GM15510 (cell line): ENCODE results near the gene DCUN1D5.

Source experiments
- POLR2A ChIP-seq: IDR thresholded peaks from 3 replicates; pipeline ENCODE4 v1.6.1; 2011; ENCODE audit warnings: borderline replicate concordance; ENCODE audit not compliant: insufficient read length; ENCODE audit errors: extremely low read depth

Gene DCUN1D5

DNA sequence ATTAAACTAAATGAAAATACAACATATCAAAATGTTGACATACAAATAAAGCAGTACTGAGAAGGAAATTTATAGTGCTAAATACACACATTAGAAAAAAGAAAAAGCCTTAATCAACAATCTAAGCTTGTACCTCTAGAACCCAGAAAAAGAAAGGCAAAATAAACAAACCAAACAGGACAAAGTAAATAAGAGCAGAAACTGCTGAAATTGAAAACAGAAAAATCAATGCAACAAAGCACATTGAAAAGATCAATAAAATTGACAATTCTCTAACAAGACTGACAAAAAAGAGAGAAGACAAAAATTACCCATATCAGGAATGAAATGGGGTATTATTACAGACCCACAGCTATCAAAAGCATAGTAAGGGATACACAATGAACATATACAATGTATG, 21.0 kb downstream of the DCUN1D5 start:
- TF ChIP-seq POLR2A, result no peak

DNA sequence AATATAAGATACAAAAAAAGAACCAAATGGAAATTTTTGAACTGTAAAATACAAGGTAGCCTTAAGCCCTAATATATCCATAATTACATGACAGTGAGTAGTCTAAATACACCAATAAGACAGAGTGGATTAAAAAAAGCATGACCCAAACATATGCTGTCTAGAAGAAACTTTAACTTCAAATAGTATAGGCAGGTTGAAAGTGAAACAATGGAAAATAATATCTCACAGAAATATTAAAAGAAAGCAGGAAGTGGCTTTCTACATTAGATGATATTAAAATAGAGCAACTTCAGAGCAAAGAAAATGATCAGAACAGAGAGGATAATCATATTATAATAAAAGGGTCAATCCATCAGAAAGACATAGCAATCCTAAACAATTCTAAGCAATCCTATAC, 21.8 kb downstream of the DCUN1D5 start:
- no peak for TF ChIP-seq POLR2A

DNA sequence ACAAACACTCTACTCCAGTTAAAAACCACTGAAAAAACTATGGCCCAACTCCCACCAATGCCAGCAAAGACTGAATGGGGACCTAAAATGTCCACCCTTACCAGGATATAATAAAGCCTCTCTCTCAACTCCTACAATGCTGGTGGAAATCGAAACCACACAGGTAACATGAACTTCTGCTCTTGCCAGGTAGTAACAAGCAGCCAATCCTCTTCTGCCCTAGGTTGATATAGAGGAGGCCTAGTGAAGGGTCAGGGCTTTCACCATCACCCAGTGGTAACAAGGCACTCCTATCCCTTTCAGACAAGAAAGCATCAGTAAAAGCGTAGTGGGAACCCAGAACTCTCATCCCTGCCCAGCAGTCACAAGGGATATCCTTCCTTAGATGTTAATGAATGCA, 22.6 kb downstream of the DCUN1D5 start:
- no peak for TF ChIP-seq POLR2A

DNA sequence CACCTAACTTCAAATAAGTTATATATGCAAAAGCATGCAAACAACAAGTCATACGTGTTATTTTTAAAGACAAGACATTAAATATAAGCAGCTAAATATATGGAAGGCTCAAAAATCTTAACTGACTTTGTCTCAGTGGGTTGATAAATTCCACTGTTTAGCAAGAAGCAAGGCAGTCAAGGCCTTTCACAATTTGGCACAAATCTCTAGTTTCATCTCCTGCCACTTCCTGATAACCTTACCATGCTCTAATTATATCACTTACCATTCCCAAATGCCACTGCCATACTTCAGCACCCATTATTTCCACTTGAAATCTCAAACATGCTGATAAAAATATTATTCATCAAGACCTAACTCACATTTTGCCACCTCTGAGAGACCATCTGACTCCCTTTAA, 24.8 kb downstream of the DCUN1D5 start:
- TF ChIP-seq POLR2A, result no peak

DNA sequence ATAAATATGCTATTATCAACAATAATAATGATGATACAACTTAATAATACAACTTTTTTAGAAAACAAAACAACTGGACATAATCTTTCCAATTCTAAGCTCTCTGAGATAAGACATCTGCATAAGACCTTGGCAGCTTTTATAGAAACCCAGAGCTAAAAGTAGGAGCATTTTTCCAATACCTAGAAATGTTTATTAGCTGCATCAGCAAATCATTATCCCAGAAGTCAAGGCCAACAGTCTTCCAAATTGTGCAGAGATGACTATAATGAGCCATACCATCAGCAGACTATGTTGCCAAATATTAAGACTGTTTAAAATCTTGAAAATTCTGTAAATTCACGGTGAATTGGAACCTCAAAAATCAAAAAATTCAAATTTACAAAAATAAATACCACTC, 30.3 kb downstream of the DCUN1D5 start:
- no peak for TF ChIP-seq POLR2A

DNA sequence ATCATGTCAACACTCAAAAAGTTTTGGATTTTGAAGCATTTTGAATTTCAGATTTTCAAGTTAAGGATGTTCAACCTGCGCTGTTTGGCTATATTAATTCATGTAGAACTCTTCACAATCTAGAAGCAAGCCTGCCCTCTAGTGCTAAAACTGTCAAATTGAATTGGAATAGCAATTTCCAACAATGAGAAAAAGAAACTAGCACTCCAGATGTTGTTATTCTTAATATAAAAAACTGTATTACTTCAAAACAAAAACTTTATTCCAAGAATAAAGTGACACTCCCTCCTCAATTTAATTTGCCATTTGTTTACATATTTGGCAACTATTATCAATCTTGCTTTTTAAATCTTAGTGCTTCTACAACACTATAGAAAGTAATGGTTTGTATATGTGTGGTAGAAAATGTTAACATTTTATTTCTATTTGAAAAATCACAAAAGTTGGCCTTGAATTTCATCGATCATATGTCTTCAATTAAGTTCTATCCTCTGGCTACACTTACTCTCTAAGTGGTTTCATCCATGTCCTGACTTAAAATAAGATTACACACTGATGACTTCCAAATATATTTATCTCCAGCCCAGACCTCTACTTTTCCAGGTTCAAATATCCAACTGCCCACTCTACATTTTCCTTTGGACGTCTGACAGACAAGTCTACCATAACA, 36.6 kb downstream of the DCUN1D5 start:
- no peak for TF ChIP-seq POLR2A

DNA sequence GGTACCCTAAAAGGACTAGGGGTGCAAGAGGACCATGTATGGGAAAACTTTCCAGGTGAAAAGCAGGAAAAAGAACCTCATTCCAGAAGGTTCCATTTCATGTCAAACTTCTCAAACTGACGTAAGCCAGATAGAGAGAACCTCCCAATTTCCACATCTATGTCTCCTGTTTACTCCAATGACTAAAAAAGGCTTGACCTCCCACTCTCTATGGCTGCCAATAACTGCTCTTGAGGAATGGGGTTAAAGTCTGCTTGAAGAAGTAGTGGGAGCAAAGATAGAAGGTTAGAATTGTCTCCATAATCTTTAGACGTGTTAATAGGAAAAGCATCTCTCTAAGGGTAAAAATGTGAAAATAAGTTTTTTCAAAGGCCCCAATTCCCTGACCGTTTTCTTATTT, 38.0 kb downstream of the DCUN1D5 start:
- TF ChIP-seq POLR2A, result no peak

DNA sequence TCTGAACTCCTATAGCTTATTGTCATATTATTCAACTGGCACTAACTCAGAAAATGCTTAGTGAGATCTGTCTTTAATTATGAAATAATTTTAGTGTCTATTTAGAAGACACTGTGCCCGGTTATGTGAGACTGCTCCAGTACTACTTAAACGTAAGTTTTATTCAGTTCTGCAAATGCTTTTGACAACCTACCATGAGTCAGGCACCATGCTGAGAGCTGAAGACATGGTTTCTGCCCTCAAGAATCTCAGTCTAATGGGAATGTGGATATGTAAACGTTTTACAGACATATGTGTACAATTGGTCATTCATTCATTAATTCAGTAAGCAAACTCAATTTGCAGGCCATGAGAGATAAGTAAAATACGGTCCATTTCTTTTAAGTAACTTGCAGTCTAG, 40.0 kb downstream of the DCUN1D5 start:
- TF ChIP-seq POLR2A, result no peak

DNA sequence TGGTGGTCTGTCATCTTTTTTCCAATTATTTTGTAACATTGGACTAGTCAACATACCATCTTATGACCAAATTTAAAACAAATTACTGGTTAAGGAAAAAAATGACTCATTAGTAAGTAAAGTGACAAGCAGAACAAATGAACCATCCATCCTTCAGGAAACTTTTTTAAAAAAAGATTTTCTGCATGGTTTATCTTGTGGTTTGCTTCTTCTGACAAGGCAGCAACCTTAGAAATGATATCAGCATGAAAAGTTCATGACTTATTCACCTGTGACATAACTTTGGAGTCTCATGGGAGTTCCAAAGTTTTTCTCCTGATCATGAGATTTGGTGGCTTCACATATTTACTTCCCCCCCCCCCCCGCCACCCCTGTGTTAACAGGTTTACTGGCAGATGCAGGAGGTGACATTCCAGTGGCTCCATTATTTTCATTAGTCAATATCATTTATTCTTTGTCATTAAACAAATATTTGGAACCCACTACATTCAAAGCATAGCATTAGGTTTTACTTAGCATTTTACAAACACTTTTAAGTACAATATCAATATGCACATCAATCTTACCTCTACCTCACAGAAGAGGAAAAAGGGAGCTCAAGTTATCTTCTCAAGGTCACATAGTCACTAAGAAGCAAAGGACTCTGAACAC, 40.7 kb downstream of the DCUN1D5 start:
- TF ChIP-seq POLR2A, result no peak

DNA sequence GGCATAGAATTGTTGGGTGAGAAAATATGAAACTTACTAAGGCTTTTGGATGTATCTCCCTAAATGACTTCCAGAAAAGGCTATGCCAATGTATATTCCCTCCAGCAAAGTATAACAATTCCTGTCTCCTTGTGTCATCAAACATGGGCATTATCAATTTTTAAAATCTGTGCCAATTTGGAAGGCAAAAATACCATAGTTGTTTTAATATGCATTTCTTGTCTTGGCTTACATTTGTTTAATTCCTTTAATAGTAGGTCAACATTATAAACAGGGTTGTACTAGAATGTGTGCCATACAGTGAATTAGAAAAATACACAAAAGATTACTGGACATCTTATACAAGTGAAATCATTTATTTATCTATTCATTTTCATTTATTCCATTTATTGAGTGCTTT, 41.6 kb downstream of the DCUN1D5 start:
- no peak for TF ChIP-seq POLR2A

DNA sequence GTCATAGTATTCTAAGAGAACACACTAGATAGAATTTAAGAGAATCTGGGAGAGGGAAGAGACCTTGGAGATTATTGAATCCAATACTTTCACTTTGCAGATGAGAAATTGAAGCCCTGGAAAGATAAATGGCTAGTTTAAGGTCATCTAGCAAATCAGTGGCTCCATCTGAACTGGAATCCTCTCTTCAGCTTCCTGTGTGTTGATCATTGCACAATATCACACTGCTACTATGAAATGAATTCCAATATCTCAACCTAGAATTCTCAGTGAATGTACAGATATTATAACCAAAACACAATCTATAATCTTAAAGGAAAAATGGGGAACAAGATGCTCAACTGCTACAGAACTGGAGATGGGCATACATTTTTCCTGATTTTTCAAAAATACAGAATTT, 44.1 kb downstream of the DCUN1D5 start:
- no peak for TF ChIP-seq POLR2A

DNA sequence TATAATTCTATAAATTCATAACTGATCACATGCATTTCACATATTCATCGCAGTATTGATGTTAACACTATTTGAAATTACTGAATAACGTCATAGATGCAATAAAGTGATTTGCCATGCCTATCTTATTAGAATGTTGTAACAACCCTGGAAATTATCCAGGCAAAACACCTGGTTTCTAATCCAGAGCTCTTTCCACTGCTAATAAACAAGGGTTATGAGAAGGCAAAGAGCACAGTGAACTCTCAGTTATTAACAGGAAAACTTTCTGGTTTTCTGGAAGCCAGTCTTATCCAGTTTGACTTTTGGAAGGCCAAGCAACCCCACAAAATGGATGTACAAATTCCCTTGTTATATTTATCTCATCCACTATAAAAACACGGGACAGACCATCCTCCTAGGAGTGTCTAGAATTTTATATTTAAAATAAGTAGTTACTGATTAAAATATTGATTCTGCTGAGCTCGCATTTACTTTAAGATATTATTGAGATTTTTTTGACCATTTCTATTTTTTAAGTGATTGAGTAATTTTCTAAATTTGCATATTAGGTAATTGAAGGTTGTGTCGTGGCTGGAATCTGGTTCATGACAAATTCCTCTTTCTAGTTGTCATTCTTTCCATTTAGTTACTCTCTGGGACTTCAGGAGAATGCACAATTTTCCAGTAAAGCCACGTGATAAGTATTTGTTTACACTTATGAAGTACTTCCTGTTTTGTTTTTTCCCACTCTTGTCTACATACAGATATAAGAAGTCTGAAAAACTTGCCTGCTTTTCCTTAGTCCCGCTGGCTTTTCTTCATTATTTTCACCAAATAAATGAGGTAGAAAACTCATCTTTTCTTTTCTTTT, 47.9 kb downstream of the DCUN1D5 start:
- TF ChIP-seq POLR2A, result no peak

DNA sequence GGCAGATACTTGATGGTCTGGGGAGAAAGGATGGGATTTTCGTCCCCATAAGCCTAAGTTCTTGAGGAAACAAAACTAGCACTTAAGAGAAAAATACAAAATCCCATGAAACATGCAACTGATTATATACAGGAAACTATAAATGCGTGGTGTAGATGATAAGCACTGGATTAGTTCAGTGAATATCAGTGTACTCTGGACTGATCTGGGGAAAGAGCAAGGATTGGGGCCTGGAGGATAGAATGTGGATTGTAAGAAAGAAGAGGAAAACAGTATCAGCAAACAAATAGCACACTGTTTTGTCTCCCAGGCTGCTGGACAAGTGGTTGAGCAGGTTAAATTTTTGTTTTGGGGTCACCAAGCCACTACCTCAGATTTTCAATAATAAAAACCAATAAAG, 49.8 kb downstream of the DCUN1D5 start:
- no peak for TF ChIP-seq POLR2A

DNA sequence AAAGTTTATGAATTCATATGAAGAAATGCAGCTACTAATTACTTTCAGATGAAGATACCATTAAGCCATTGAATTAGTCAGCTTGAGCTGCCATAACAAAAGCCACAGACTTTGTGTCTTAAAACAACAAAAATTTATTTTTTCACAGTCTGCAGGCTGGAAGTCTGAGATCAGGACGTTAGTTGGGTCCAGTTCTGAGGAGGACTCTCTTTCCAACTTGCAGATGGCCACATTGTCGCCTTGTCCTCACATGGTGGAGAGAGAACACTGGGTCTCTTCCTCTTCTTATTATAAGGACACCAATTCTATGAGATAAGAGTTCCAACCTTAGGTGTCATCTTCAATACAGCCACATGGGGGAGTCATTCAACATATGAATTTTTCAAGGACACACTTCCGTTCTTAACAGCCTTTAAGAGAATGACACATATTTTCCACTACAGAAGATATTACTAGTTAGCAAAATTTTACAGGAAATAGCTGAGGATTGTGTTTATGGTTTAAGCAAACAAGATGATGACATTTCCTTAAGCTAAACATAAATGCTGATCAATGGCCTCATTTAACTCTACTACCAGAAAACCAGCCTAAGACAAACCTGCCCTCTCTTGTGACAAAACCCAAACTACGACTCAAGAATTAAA, 56.0 kb downstream of the DCUN1D5 start:
- no peak for TF ChIP-seq POLR2A

DNA sequence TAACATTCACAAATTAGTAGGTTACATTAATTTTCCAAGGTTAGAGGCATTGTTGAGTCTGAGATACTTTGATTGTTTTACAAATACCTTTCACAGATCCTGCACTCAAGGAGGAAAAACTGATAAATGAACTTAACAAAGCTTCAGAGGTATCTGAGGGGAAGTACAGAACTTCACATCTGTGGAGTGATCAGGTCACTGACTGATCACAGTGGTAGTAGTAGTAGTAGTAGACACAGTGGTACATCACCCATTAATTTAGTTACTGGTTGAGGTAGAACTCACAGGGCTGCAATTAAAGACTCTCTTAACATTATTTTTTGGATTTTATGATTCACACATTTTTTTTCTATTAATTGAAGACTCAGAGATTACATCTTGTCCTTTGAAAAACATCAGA, 56.7 kb downstream of the DCUN1D5 start:
- no peak for TF ChIP-seq POLR2A

DNA sequence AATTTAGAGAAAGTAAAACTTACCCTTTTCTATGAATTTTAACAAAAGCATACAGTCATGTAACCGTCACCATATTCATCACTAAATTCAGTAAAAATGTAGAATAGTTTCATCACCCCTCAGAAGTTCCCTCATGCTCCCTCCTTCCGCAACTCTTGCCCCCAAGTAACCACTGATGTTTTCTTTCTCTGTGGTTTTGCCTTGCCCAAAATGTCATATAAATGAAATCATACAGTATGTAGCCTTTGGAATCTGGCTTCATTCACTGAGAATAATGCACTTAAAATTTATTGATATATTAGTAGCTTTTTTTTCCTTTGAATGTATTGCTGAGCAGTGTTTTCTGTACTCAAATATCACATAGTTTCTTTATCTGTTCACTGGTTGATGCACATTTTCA, 60.1 kb downstream of the DCUN1D5 start:
- TF ChIP-seq POLR2A, result no peak

DNA sequence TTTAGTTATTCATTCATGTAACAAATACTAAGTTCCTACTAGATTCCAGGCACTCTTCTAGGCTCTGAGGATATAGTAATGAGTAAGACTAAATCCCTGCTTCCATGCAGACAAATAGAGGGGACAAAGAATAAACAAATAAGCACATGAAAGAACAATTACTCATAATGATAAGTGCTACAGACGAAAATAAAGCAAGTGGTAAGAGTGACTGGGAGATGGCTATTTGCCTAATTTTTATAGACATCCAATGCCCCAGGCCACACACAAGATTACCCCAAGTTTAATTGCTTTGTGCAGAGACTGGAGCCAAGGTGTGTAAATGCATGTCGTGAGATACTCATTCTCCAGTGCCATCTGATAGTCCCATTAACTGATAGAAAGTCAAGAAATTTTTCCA, 62.6 kb downstream of the DCUN1D5 start:
- TF ChIP-seq POLR2A, result no peak
